ENCODE measurements around the gene PJA2.

GRCh38 chr5:109307951-109308350, 101.8 kb downstream of the PJA2 start:
- no peak for TF ChIP-seq POLR2A (IDR thresholded peaks at IDR 0.05; ENCODE audit: extremely low read depth, insufficient read length)
- TF ChIP-seq, protein P1, sequence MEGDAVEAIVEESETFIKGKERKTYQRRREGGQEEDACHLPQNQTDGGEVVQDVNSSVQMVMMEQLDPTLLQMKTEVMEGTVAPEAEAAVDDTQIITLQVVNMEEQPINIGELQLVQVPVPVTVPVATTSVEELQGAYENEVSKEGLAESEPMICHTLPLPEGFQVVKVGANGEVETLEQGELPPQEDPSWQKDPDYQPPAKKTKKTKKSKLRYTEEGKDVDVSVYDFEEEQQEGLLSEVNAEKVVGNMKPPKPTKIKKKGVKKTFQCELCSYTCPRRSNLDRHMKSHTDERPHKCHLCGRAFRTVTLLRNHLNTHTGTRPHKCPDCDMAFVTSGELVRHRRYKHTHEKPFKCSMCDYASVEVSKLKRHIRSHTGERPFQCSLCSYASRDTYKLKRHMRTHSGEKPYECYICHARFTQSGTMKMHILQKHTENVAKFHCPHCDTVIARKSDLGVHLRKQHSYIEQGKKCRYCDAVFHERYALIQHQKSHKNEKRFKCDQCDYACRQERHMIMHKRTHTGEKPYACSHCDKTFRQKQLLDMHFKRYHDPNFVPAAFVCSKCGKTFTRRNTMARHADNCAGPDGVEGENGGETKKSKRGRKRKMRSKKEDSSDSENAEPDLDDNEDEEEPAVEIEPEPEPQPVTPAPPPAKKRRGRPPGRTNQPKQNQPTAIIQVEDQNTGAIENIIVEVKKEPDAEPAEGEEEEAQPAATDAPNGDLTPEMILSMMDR (IDR thresholded peaks at IDR 0.05; ENCODE audit: low read depth, low read length), result no peak
- TF ChIP-seq MAX (IDR thresholded peaks at IDR 0.05; ENCODE audit: low read depth, low read length), result no peak
- no peak for TF ChIP-seq MYC (IDR thresholded peaks at IDR 0.05; ENCODE audit: low read depth, low read length)
